ENCODE results near the gene TLK2. TPM values are rescaled to one million over a fixed set of nuclear protein-coding genes. Genes with fewer than 3 reads are reported as not detected.

The TLK2 gene
- total RNA-seq, 1 experiment from 2014 or later, result 54.6 TPM

- ChIA-PET CTCF (no interaction called here), POLR2A (no interaction called here)
- TF ChIP-seq SIN3A (IDR thresholded peaks at IDR 0.05; ENCODE audit: borderline replicate concordance, insufficient read depth, low read depth, low read length) (no peak), POLR2AphosphoS5 (IDR thresholded peaks at IDR 0.05; ENCODE audit: low read depth, low read length) (no peak), TCF7L2 (IDR thresholded peaks at IDR 0.05; ENCODE audit: low read depth, low read length) (no peak)
- TF ChIP-seq, protein P1, sequence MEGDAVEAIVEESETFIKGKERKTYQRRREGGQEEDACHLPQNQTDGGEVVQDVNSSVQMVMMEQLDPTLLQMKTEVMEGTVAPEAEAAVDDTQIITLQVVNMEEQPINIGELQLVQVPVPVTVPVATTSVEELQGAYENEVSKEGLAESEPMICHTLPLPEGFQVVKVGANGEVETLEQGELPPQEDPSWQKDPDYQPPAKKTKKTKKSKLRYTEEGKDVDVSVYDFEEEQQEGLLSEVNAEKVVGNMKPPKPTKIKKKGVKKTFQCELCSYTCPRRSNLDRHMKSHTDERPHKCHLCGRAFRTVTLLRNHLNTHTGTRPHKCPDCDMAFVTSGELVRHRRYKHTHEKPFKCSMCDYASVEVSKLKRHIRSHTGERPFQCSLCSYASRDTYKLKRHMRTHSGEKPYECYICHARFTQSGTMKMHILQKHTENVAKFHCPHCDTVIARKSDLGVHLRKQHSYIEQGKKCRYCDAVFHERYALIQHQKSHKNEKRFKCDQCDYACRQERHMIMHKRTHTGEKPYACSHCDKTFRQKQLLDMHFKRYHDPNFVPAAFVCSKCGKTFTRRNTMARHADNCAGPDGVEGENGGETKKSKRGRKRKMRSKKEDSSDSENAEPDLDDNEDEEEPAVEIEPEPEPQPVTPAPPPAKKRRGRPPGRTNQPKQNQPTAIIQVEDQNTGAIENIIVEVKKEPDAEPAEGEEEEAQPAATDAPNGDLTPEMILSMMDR (IDR thresholded peaks at IDR 0.05), result no peak
- no TSS peak for BruUV-seq (replicated peaks)
- DNase-seq (ENCODE audit: low read depth, low spot score), result no peak
- Histone ChIP-seq H3K36me3 (ENCODE audit: control insufficient read depth, insufficient read depth, low read length) (no peaks in the 10 kb centered on the region), H3K9me3 (ENCODE audit: control insufficient read depth, insufficient read depth, low read depth, low read length) (no peaks in the 10 kb centered on the region), H3K4me1 (ENCODE audit: control insufficient read depth, insufficient read depth, low read length) (peaks cover 32% of the 10 kb centered on the region), H3K27me3 (ENCODE audit: control insufficient read depth, insufficient read depth, low read length) (no peaks in the 10 kb centered on the region), H3K27ac (ENCODE audit: low read length) (peak overlapping the region; percentile 34), H3K4me3 (ENCODE audit: low read depth in 2 of 2, low read length in 2 of 2) (no peak overlapping the region)
- intact Hi-C loops (cut with micrococcal nuclease; ENCODE audit: unreplicated experiment) (no loop called here), in situ Hi-C loops (cut with HindIII; ENCODE audit: low pct_unique_long_range_greater_than_20kb, low sequenced_read_pairs) (no loop called here)
- ATAC-seq, result no peak
These were observed 151.9 kb downstream of the TLK2 start for GRCh38 chr17:62630365-62631085.

GRCh38 chr17:62631086-62631935 is 152.7 kb downstream of the TLK2 start:
- no TSS peak for BruUV-seq (replicated peaks)
- in situ Hi-C loops (cut with HindIII; ENCODE audit: low pct_unique_long_range_greater_than_20kb, low sequenced_read_pairs) (no loop called here), intact Hi-C loops (cut with micrococcal nuclease; ENCODE audit: unreplicated experiment) (no loop called here)
- DNase-seq (ENCODE audit: low read depth, low spot score) (no peak), ATAC-seq (no peak)
- no peaks in the 10 kb centered on the region for H3K9me3 ChIP-seq (ENCODE audit: control insufficient read depth, insufficient read depth, low read depth, low read length)
- H3K27ac ChIP-seq (ENCODE audit: low read length), result peak overlapping the region; percentile 5; the same call in 1 of the 2 replicates
- ChIA-PET POLR2A (no interaction called here), CTCF (no interaction called here)
- H3K27me3 ChIP-seq (ENCODE audit: control insufficient read depth, insufficient read depth, low read length), result no peaks in the 10 kb centered on the region
- peaks cover 29% of the 10 kb centered on the region for H3K4me1 ChIP-seq (ENCODE audit: control insufficient read depth, insufficient read depth, low read length)
- H3K4me3 ChIP-seq (ENCODE audit: low read depth in 2 of 2, low read length in 2 of 2), result no peak overlapping the region
- TF ChIP-seq SIN3A (IDR thresholded peaks at IDR 0.05; ENCODE audit: borderline replicate concordance, insufficient read depth, low read depth, low read length), result no peak
- TF ChIP-seq, protein P2, sequence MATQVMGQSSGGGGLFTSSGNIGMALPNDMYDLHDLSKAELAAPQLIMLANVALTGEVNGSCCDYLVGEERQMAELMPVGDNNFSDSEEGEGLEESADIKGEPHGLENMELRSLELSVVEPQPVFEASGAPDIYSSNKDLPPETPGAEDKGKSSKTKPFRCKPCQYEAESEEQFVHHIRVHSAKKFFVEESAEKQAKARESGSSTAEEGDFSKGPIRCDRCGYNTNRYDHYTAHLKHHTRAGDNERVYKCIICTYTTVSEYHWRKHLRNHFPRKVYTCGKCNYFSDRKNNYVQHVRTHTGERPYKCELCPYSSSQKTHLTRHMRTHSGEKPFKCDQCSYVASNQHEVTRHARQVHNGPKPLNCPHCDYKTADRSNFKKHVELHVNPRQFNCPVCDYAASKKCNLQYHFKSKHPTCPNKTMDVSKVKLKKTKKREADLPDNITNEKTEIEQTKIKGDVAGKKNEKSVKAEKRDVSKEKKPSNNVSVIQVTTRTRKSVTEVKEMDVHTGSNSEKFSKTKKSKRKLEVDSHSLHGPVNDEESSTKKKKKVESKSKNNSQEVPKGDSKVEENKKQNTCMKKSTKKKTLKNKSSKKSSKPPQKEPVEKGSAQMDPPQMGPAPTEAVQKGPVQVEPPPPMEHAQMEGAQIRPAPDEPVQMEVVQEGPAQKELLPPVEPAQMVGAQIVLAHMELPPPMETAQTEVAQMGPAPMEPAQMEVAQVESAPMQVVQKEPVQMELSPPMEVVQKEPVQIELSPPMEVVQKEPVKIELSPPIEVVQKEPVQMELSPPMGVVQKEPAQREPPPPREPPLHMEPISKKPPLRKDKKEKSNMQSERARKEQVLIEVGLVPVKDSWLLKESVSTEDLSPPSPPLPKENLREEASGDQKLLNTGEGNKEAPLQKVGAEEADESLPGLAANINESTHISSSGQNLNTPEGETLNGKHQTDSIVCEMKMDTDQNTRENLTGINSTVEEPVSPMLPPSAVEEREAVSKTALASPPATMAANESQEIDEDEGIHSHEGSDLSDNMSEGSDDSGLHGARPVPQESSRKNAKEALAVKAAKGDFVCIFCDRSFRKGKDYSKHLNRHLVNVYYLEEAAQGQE (IDR thresholded peaks at IDR 0.05; ENCODE audit: insufficient read depth in 1 of 2, low read depth in 2 of 2, low read length in 1 of 2), result no peak
- TF ChIP-seq TCF7L2 (IDR thresholded peaks at IDR 0.05; ENCODE audit: low read depth, low read length), result no peak
- TF ChIP-seq, protein P1 (IDR thresholded peaks at IDR 0.05), result no peak
- TF ChIP-seq POLR2AphosphoS5 (IDR thresholded peaks at IDR 0.05; ENCODE audit: low read depth, low read length), result no peak
- no peaks in the 10 kb centered on the region for H3K36me3 ChIP-seq (ENCODE audit: control insufficient read depth, insufficient read depth, low read length)

All from Panc1 (cell line).